GM12874 (cell line): ENCODE data around the gene CDKN1A.
A peak's percentile ranks its signal among the peaks of the same experiment; 100 is the strongest.

Source experiments
- TF ChIP-seq, protein P1 (sequence below): IDR thresholded peaks from 2 replicates; pipeline ENCODE4 v1.5.1; 2011; ENCODE audit warnings: low read depth, mild to moderate bottlenecking, control low read depth, low read length, moderate library complexity; ENCODE audit not compliant: insufficient read depth

The CDKN1A gene

DNA sequence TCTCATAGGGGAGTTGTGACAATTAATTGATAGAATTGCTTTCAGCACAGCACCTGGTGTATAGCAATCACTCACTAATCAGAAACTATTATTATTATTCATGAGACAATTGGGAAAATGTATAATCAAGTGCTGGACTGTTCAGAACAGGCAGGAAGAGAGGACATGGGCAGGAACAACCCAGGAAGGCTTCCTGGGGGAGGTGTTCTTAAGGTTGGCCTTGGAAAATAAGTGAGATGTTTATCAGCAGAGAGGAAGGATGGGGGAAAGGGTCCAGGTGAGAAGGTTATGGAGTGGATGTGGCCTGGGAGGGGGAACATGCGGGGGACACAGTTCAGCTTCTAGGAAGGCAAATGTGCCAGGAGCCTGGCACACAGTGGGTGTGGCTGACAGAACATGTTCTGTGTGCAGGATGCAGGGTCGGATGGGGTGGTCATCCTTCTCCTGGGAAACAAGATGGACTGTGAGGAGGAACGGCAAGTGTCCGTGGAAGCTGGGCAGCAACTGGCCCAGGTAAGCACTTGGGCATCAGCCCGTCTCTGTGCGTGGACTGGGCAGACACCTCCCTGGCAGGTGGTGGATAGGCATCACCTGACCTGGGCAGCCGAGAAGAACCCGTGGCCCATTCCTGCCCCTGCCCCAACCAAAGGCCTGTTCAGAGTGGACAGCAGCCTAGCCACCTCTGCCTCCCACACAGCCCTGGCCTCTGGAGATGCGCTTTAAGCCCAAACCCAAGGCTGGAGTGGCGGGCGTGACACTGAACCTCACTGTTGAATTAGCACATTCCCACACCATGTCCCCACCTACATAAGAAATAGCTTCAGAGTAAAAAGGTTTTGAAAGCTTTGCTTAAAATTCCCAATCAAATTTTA lies 50.0 kb downstream of the CDKN1A start:
- TF ChIP-seq, protein P1, sequence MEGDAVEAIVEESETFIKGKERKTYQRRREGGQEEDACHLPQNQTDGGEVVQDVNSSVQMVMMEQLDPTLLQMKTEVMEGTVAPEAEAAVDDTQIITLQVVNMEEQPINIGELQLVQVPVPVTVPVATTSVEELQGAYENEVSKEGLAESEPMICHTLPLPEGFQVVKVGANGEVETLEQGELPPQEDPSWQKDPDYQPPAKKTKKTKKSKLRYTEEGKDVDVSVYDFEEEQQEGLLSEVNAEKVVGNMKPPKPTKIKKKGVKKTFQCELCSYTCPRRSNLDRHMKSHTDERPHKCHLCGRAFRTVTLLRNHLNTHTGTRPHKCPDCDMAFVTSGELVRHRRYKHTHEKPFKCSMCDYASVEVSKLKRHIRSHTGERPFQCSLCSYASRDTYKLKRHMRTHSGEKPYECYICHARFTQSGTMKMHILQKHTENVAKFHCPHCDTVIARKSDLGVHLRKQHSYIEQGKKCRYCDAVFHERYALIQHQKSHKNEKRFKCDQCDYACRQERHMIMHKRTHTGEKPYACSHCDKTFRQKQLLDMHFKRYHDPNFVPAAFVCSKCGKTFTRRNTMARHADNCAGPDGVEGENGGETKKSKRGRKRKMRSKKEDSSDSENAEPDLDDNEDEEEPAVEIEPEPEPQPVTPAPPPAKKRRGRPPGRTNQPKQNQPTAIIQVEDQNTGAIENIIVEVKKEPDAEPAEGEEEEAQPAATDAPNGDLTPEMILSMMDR: no peak

DNA sequence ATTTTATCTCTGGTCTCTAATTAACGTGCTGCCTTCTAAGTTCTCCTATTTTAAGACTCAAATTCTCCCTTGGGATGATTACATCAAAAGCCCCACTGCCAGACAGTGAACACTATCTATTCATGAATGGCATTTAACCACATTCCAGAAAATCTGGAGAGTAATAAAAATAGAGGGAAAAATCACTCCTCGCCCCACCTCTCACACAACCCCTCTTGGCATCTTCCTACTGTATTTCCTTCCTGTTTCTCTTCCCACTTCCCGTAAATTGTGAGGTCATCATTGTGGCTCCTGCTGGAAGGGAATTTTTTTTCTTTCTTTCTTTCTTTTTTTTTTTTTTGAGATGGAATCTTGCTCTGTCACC lies 50.6 kb downstream of the CDKN1A start:
- TF ChIP-seq, protein P1: no peak

DNA sequence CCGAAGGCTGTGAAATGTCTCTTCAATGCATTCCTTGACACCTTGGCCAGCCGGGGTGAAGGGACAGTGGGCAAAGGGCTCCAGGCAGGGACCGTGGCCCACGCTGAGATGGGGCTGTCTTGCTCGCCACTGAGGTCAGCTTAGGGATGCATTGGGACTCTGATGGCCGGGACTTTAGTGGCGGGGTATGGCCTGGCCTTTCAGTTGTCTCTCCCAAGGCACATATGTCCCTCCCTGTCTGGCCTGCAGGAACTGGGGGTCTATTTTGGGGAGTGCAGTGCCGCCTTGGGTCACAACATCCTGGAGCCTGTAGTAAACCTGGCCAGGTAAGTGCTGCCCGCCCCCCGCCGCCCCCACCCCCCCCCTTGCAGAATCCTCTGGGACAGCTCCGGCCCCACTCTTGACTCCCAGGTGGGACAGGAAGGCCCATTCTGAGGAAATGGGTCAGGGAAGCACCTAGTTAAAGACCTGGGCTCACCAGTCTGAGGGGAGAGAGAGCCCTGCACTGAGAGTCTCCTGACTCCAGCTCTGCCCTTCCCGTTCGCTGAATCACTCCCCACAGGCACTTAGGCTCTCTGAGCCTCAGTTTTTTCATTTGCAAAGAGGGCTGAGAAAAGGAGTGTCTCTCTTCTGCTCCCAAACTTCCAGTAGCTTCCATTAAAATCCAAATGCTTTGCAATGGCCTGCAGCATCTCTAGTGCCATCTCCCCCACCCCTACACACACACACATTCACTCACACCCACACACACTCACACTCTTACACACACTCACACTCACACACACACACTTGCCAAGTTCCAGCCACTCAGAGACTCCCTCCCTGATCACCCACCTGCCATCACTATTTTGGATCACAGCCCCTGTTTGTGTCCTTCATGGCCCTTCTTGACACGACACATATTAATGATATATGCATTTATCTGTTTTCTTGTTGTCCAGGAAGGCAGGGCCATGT lies 52.2 kb downstream of the CDKN1A start:
- TF ChIP-seq, protein P1: no peak

DNA sequence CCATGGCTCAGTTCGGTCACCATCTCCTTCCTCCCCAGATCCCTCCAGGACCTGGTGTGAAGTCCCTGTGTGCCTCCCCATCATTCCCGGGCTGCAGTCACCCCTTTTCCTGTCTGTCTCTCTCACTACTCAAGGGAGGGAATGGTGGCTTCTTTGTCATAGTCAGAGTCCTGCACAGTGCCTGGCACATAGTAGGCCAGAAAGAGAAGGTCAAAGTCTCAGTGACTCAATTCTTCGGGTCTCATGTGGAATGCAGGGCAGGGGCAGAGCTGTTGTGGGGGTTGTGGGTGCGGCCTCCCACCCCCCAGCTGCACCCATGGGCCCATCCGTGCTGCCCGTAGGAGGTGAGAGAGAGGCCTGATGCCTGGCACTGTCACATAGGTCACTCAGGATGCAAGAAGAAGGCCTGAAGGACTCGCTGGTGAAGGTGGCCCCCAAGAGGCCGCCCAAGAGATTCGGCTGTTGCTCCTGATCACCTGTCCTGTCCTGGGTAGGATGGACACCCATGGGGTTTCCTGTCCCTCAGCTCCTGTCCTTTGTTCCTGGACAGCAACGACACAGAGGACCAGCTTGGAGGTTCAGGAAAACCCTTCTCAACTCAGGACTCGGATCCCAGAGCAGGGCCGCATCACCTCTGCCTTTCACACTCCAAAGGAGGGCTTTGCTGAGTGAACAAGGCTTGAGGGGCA lies 53.3 kb downstream of the CDKN1A start:
- TF ChIP-seq, protein P1: 0 out of 2 replicates have a peak, but pooled peaks have one; percentile 5

GRCh38 chr6:36733300-36733699 lies 54.8 kb downstream of the CDKN1A start:
- TF ChIP-seq, protein P1: no peak

DNA sequence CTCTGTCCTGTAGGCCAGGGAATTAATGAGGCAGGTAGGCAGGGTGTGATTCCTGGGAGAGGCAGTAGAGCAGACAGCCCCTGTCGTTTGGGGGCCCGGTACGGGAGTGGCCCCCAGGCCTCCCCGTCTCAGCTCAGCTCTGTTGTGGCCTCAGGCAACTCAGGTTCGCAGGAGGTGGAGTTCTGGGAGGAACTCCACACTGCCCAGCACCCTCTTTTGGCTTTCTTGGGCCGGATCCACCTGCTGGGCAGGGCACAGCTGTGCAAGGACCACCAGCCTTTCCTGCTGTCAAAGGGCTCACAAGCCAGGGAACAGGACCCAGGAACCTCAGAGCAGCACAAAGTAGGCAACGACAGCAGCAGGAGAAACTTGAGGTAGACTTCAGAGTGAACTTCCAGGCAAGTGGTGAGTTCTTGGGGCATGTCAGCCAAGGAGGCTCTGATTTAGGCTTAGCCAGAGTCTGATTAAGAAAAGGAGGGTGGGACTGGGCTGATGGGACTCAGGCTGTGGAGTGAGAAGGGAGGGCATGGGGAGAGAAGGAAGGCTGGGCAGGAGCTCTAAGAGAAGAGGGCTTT lies 56.1 kb downstream of the CDKN1A start:
- TF ChIP-seq, protein P1: no peak
